NCI-H526 (cell line): ENCODE measurements around the gene GDF7.
"Not testable (repeated sequence)": the region's sequence is repeated elsewhere in the genome, so short reads cannot be mapped to it uniquely, and the experiment has no call there.

Experiments used
- DNase-seq, 2 experiments: peaks; one replicate each; lab custom pipeline; 2025; lab: John Stamatoyannopoulos, UW

Gene GDF7

GRCh38 chr2:20698916-20699613 is 32.1 kb downstream of the GDF7 start:
- DNase-seq: no peak

DNA sequence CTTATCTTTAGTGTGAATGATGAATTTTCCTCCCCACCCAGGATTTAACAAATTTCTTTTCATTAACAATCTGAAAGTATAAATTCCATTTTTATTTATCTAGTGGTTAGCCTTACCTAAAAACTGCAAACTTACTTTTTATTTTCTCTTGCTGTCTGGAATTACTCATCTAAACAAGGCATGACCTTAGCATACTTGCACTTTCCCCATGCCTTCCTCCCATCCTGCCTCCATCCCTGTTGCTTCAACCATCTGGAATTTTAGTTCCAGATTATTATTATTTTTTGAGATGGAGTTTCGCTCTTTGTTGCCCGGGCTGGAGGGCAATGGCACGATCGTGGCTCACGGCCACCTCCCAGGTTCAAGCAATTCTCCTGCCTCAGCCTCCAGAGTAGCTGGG is 35.6 kb downstream of the GDF7 start:
- DNase-seq: no peak

DNA sequence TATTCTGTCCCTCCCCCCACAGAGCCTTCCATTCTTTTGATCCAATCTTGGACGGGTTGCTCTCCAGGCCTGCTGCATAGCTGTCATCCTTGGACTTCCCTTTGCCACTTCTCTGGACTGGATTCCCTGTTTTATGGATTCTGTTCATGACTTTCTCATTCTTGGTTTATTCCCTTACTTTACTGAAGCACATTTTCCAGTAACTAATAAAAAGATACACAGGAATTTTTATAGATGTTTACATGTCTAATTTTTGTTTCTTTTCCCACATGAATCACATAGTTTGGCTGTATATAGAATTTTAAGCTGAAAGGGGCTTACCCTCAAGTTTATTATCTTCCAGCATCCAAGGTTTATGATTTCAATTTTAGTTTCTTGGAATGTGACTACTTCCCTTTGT is 37.9 kb downstream of the GDF7 start:
- DNase-seq: no peak

DNA sequence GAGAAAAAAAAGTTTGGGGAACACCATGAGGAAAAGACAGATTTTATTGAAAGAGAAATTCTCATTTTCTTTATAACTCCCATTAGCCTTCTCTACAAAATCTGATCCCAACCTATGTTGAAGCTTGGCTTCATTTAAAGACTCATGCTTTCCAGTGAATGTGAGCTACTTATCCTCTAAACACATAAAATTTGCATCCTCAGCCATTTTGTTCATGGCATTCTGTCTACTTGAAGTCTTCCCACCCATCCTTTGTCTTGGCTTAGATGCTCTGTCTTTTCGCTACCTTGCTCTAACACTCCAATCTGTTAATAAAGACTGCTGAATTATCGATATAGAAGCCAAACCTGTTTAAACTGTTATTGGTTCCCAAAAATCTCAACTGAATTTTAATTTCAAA is 39.3 kb downstream of the GDF7 start:
- no peak for DNase-seq

DNA sequence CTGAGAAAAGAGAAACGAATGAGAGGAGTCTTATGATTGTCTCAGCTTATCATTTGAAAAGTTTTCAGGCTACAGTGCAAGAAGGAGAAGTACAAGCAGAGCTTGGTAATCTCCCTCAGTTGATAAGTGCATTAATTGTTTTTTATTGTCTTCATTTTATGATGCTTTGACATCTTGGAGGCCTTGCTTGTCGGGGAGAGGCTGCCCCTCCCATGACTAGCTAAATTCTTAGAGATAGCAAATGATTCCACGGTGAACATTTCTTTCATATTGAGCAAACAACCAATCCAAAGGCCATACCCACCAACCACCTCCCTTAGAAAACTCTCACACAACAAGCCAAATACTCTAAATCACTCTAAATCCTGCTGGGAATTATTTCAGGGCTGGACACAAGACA is 39.8 kb downstream of the GDF7 start:
- no peak for DNase-seq

DNA sequence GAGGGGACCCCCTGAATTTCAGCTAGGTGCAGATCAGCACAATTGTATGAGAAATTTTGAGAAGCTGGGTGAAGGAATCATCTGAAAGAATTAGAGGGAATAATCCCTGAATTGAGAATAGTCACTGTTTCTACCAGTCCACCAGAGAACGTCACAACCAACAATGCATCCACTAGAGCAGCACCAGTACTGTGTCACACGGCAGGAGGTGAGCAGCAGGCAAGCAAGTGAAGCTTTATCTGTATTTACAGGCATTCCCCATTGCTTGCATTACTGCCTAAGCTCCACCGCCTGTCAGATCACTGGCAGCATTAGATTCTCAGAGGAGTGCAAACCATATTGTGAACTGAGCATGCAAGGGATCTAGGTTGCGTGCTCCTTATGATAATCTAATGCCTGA is 40.7 kb downstream of the GDF7 start:
- no peak for DNase-seq

DNA sequence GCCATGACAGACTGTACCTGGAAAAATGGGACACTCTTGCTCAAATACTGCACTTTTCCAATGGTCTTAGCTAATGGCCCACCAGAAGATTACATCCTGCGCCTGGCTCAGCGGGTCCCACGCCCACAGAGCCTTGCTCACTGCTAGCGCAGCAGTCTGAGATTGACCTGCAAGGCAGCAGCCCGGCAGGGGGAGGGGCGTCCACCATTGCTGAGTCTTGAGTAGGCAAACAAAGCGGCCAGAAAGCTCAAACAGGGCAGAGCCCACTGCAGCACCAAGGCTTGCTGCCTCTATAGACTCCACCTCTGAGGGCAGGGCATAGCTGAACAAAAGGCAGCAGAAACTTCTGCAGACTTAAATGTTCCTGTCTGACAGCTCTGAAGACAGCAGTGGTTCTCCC is 44.7 kb downstream of the GDF7 start:
- not testable (repeated sequence) for DNase-seq

- not testable (repeated sequence) for DNase-seq
Observed at GRCh38 chr2:20713585-20713984, 46.6 kb downstream of the GDF7 start.

- DNase-seq: not testable (repeated sequence)
Observed at GRCh38 chr2:20714412-20714811, 47.5 kb downstream of the GDF7 start.

DNA sequence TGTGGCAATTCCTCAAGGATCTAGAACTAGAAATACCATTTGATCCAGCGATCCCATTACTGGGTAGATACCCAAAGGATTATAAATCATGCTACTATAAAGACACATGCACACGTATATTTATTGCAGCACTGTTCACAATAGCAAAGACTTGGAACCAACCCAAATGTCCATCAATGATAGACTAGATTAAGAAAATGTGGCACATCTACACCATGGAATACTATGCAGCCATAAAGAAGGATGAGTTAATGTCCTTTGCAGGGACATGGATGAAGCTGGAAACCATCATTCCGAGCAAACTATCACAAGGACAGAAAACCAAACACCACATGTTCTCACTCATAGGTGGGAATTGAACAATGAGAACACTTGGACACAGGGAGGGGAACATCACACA is 49.2 kb downstream of the GDF7 start:
- not testable (repeated sequence) for DNase-seq

GRCh38 chr2:20717641-20718040 is 50.7 kb downstream of the GDF7 start:
- DNase-seq: no peak

- no peak for DNase-seq
Observed at GRCh38 chr2:20722592-20723240, 55.8 kb downstream of the GDF7 start.

GRCh38 chr2:20723543-20723942 is 56.6 kb downstream of the GDF7 start:
- no peak for DNase-seq

DNA sequence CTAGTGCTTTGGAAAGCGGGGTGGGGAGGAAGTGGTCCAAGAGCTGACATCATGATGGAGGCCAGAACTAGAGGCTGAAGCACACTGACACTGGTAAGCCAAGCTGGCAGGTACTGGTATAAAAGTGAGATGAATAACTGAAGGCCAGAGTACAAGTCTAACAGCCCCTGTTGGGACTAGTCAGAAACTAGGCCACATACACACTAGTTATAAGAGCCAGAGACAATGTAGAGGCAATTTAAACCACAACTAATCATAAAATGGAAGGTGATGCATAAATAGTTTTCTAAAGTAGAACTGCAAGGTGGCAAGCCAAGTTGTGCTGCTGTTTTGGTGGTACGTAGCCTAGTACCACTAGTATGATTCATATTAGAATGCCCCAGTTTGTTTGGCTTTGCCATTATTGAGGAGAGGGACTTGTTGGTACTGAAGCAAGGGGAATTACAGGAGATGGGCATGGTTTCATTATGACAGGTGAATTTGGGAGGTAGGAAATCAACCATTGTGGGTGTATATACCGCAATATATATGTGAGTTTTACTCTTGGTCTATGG is 57.6 kb downstream of the GDF7 start:
- DNase-seq: no peak

GRCh38 chr2:20725782-20726181 is 58.8 kb downstream of the GDF7 start:
- no peak for DNase-seq

DNA sequence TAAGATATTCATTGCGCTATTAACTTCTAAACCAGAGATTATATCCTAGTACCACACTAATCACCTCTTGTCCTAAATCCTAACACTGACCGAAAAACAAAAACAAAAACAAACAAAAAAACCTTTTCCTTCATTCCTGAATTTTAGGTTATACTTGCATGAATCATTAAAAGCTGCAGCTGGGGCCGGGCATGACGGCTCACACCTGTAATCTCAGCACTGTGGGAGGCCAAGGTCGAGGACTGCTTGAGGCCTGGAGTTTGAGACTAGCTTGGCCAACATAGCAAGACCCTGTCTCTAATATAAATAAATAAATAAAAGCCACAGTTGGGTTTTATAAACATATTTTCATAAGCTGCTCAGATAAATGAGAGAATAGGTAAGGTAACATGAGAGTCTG is 60.0 kb downstream of the GDF7 start:
- DNase-seq: no peak

DNA sequence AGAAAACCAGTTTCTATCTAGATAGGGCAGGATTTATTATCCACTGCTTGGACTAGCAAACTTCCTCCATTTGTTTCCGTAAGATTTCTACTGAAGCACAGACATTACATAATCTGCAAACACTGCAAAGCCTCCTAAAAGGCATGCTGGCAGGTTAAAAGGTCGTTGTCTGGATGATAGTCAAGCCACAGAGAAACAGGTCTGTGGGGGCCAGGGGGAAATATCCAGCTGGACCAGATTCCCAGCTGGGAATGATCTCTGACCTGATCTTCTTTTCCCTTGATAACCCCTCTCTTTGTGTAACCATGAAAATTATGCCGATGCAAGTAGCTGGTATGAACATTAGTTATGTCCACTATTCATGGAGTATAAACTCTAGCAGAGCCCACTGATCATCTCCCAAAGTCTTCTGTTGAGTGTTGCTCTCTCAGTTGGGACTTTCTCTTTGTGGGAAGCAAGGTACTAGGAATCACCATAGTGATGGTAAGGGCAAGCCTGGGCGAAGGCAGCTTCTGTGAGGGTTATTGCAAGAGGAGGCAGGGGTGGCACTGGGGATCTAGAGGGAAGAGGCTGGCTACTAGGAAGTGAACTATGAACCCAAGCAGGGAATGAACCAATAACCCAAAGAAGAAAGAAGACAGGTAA is 61.3 kb downstream of the GDF7 start:
- DNase-seq: peak in 1 of 2 experiments; percentile 48
